Caki2 (cell line): ENCODE data around the gene MET. TPM values are rescaled to one million over a fixed set of nuclear protein-coding genes. Genes with fewer than 3 reads are reported as not detected.
"Not testable (repeated sequence)": the region's sequence is repeated elsewhere in the genome, so short reads cannot be mapped to it uniquely, and the experiment has no call there.

Experiments
- DNase-seq: peaks from one replicate; pipeline ENCODE4 v3.0.0-alpha.2; 2015; ENCODE audit warnings: low read depth
- in situ Hi-C: cut with HindIII; loops from 2 replicates; pipeline ENCODE4 v1.10.0; 2016; ENCODE audit warnings: low sequenced_read_pairs, low pct_unique_long_range_greater_than_20kb, mixed read lengths
- total RNA-seq: library from RNA; depleted of rRNA; stranded (reverse); fragments of >200 nt; shearing (Covaris generic); gene quantifications from 2 replicates; pipeline ENCODE4 v1.2.3, GENCODE V29; 2014; ENCODE audit warnings: low replicate concordance

The MET gene
- total RNA-seq, 1 experiment from 2014 or later, result 324 TPM

DNA sequence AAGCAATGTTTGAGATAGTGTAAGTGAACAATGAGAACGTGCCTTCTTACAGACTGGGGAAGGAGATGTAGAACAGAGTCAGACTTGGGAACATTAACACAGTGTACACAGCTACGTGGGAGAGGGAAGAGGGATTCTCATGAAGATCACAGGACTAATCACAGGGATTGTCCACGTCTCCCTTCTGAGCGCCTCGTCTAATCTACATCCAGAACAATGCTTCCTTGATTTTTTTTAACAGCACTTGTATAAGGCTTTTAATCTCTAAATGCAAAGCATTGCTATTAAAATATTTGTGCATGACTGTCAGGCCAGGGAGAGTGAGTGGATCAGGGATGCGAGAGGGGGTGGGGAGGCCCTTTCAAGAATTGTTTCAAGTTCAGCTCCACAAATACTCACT, 62.7 kb downstream of the MET start:
- in situ Hi-C loops, result no loop called here

DNA sequence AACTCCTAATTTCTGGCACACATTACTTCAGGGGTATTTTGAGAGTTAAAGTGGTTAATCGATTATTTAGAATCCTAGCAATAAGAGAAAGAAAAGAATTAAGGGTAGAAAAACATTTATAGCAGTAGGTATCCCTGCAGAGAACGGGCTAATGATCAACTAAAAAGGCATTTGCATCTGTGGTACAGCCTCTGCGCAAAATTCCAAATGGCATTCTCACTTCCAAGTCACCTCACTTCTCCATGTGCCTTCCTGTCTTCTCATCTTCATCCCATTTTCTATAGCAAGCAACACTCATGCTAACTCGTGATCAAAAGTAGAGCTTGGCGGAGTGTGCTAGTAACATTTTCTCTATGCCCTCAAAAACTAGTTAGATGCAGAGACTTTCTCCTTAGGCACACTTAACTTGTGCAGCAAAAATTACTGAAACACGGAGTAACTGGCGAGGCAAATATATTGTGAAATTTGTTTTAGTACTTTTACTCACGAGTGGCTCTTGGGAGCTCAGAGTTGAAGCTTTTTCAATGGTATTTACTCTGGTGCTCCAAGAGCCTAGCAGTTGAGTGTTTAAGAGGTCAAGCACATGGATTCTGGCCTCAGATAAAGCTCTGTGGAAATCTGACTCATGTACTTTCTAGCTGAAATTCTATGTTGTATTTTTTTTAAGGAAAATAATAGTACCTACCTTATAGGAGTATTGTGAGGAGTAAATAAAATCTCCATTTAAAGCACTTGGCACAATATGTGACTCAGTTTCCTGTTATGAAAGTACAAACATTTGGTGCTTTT, 65.1 kb downstream of the MET start:
- no peak for DNase-seq
- in situ Hi-C loops, result no loop called here

More for the DNA sequence above, 62.7 kb downstream of the MET start:
- no peak for DNase-seq

GRCh38 chr7:116738378-116738777, 66.4 kb downstream of the MET start:
- in situ Hi-C loops, result no loop called here
- DNase-seq, result no peak

GRCh38 chr7:116739307-116739706, 67.3 kb downstream of the MET start:
- in situ Hi-C loops, result no loop called here
- DNase-seq, result no peak

- no peak for DNase-seq
- in situ Hi-C loops, result no loop called here
These were observed 68.2 kb downstream of the MET start for GRCh38 chr7:116740231-116740630.

DNA sequence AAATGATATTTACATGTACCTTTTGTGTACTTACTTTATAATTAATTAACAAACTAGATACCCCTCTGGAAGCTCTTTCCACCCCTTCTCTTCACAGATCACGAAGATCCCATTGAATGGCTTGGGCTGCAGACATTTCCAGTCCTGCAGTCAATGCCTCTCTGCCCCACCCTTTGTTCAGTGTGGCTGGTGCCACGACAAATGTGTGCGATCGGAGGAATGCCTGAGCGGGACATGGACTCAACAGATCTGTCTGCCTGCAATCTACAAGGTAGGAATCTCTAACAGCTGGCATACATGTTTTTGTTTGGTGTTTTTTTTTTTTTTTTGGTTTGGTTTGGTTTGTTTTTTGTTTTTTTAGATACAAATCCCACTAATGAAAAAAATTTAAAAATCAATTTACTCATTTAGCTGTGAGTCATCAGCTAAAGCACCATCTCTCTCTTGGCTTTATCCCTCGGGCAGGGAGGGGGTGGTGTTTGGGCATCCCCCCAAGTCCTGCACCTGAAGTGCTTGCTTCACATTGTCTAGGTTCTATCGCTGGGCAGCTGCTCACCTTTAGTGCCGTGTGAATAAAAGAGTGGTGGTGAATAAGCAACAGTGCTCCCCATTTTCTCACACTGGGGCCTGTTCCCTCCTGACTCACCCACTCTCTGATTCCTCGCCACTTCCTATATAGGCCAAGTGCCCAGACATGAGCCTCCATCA, 68.9 kb downstream of the MET start:
- in situ Hi-C loops, result no loop called here
- DNase-seq, result no peak

- in situ Hi-C loops, result no loop called here
- no peak for DNase-seq
These were observed 69.8 kb downstream of the MET start for GRCh38 chr7:116741625-116742316.

DNA sequence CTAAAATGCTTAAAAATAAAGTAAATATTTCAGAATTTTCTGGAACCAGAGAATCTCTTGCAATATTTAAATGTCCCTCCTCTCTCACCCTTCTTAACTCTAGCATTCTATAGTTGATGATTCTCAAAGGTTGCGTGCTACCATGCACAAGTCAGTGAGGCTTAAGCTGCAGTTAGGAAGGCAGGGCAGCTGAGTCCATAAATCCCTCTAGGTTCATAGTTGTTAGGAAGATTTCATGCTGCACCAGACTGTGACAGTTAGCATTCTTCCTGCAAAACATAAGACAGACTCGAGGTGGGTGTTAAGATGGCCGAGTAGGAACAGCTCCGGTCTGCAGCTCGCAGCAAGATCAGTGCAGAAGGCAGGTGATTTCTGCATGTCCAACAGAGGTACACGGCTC, 70.6 kb downstream of the MET start:
- DNase-seq, result no peak
- in situ Hi-C loops, result no loop called here

GRCh38 chr7:116743835-116744234, 71.8 kb downstream of the MET start:
- DNase-seq, in situ Hi-C loops: not testable (repeated sequence)

DNA sequence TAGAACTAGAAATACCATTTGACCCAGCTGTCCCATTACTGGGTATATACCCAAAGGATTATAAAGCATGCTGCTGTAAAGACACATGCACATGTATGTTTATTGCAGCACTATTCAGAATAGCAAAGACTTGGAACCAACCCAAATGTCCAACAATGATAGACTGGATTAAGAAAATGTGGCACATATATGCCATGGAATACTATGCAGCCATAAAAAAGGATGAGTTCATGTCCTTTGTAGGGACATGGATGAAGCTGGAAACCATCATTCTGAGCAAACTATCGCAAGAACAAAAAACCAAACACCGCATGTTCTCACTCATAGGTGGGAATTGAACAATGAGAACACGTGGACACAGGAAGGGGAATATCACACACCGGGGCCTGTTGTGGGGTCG, 74.4 kb downstream of the MET start:
- DNase-seq, in situ Hi-C loops: not testable (repeated sequence)

GRCh38 chr7:116751070-116751469, 79.1 kb downstream of the MET start:
- DNase-seq, in situ Hi-C loops: not testable (repeated sequence)

DNA sequence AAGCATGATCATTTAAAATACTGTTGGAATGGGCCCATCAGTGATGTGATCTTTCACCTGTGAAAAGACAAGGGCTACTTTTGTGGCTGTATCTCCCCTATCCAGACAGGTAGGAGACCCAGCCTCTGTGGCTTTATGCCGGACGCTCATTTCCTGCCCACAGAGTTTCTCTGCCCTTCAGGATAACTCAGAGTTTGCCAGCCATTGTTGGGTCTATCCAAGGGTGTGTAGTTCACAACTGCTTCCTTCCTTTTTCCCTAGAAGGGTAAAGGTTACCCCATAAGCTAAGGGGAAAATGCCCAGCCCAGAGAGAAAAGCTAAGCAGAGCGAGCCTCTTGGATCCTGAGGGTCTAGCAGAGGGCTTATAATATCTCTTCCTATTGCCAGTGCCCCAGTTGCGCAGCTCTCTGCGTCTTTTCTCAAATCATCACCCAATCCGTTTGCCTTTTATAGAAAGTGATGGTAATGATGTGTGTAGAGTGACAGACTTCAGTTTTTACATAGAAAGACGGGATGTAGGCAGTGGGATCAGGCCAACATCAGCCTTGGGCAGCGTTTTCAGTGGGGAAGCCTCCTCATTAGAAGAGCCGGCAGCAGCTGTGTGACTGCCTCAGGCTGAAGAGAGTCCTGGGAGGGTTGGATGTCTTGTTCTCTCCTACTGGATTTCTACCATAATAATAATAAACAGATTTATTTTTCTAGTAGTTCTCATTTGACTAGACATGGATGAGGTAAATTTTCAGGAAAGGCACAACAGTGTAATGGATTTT, 80.5 kb downstream of the MET start:
- no peak for DNase-seq
- in situ Hi-C loops, result no loop called here

DNA sequence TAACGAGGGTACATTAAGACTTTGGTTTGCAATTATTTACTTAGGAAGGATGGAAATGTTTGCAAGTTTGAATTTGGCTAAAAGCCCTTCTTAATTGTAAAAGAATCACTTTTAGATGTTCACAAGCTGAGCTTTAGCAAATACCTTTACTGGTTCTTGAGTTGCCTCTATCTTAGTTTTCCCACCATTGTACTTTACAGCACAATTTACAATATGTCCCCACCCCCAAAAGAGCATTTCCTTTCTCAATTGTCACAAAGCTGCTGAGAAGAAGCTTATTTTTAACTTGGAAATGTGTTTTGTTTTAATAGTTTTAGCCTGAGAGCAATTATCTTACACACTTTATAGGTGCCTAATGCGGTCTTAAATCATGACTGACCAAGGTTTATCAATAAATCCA, 81.1 kb downstream of the MET start:
- no peak for DNase-seq
- in situ Hi-C loops, result no loop called here

- no peak for DNase-seq
- in situ Hi-C loops, result no loop called here
These were observed 82.2 kb downstream of the MET start for GRCh38 chr7:116754186-116754585.

DNA sequence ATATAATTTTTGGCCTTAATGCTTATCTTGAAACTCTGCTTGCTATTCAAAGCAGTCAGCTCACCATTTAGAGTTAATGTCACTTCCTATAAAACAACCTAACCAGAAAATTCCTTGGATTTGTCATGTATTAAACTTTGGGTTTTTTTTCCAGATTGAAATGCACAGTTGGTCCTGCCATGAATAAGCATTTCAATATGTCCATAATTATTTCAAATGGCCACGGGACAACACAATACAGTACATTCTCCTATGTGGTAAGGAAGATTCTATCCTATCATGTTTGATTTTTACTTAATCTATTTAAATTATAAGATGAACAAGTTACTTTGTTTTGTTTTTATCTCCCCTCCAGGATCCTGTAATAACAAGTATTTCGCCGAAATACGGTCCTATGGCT, 85.3 kb downstream of the MET start:
- no peak for DNase-seq
- in situ Hi-C loops, result no loop called here

- in situ Hi-C loops, result not testable (repeated sequence)
- peak; percentile 50 for DNase-seq
These were observed 87.6 kb downstream of the MET start for GRCh38 chr7:116759642-116760041.

DNA sequence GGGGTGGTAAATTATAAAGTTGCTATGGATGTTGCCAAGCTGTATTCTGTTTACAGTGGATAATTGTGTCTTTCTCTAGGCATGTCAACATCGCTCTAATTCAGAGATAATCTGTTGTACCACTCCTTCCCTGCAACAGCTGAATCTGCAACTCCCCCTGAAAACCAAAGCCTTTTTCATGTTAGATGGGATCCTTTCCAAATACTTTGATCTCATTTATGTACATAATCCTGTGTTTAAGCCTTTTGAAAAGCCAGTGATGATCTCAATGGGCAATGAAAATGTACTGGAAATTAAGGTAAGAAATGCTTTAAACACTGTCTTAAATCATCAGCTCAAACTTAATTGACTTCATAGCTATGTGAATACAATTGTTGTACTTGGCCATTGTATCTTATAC, 91.0 kb downstream of the MET start:
- in situ Hi-C loops, result no loop called here
- no peak for DNase-seq

GRCh38 chr7:116763647-116764046, 91.7 kb downstream of the MET start:
- in situ Hi-C loops, result no loop called here
- no peak for DNase-seq
